H7 (cell line): ENCODE results near the gene SENP6. TPM values are rescaled to one million over a fixed set of nuclear protein-coding genes. Genes with fewer than 3 reads are reported as not detected.

Experiments used
- DNase-seq: peaks from one replicate; pipeline ENCODE4 v3.0.0; 2012
- H3K27me3 ChIP-seq: 2 replicates; pipeline ENCODE4 v1.6.0; 2011; ENCODE audit warnings: mild to moderate bottlenecking, low read length; ENCODE audit not compliant: control insufficient read depth, insufficient read depth
- H3K36me3 ChIP-seq: replicated peaks from 2 replicates; pipeline ENCODE4 v1.5.1; 2011; ENCODE audit warnings: low read length; ENCODE audit not compliant: control insufficient read depth, insufficient read depth
- H3K4me3 ChIP-seq: 2 replicates; pipeline ENCODE4 v1.5.1; 2011; ENCODE audit warnings: low read depth, mild to moderate bottlenecking, control low read depth, low read length, moderate library complexity; ENCODE audit not compliant: insufficient read depth
- total RNA-seq: library from RNA; depleted of rRNA; stranded (reverse); fragments of >200 nt; shearing (Covaris generic); gene quantifications from 2 replicates; pipeline ENCODE4 v1.2.3, GENCODE V29; 2014; rRNA removed

The SENP6 gene
- total RNA-seq, 1 experiment from 2014 or later = 39.9 TPM

- no peak overlapping the region for H3K4me3 ChIP-seq
- no peak for DNase-seq
- no peaks in the 10 kb centered on the region for H3K36me3 ChIP-seq
- no peaks in the 10 kb centered on the region for H3K27me3 ChIP-seq
Measured at GRCh38 chr6:75760320-75760719, 158.6 kb downstream of the SENP6 start.

- no peak for DNase-seq
- H3K36me3 ChIP-seq = no peaks in the 10 kb centered on the region
- H3K4me3 ChIP-seq = no peak overlapping the region
- H3K27me3 ChIP-seq = no peaks in the 10 kb centered on the region
Measured at GRCh38 chr6:75761489-75761888, 159.8 kb downstream of the SENP6 start.

- no peaks in the 10 kb centered on the region for H3K36me3 ChIP-seq
- H3K4me3 ChIP-seq = no peak overlapping the region
- no peak for DNase-seq
- no peaks in the 10 kb centered on the region for H3K27me3 ChIP-seq
Measured at GRCh38 chr6:75762063-75762462, 160.4 kb downstream of the SENP6 start.

- H3K27me3 ChIP-seq = no peaks in the 10 kb centered on the region
- no peaks in the 10 kb centered on the region for H3K36me3 ChIP-seq
- no peak overlapping the region for H3K4me3 ChIP-seq
- no peak for DNase-seq
Measured at GRCh38 chr6:75766387-75766786, 164.7 kb downstream of the SENP6 start.

Other genes starting within 250 kb of the SENP6 start
- gene FILIP1, start 108.1 kb upstream of the SENP6 start, total RNA-seq = 1.4 and 1.6 TPM in 2 replicates
- 5.3 and 10.6 TPM in 2 replicates for gene MYO6, start 147.4 kb downstream of the SENP6 start, total RNA-seq